Stomach (tissue), 9 donors: ENCODE measurements around the gene SLC44A1. TPM values are rescaled to one million over a fixed set of nuclear protein-coding genes. Genes with fewer than 3 reads are reported as not detected.

Experiments used
- DNase-seq, 2 donors: peaks; one replicate each; pipeline versions ENCODE4 v3.0.0 to v3.0.0-alpha.2; 2013 to 2019
- H3K27ac ChIP-seq, 5 donors: fragments of 200-600 bp in 4 of 5; sonication (generic) in 4 of 5; one replicate each; pipeline ENCODE4 v1.5.1; 2013 to 2019; ENCODE audit warnings: mild to moderate bottlenecking in 1 of 5, moderate library complexity in 1 of 5
- H3K27me3 ChIP-seq, 3 donors: fragments of 200-600 bp; sonication (generic); one replicate each; pipeline ENCODE4 v1.5.1; 2017 to 2019; ENCODE audit warnings: mixed run types in 1 of 3
- H3K36me3 ChIP-seq, 4 donors: fragments of 200-600 bp; sonication (generic); 1 replicate in 3 of 4; 2 replicates in 1 of 4; pipeline ENCODE4 v1.5.1; 2016 to 2019
- H3K4me1 ChIP-seq, 4 donors: fragments of 200-600 bp; sonication (generic); one replicate each; pipeline ENCODE4 v1.5.1; 2016 to 2019
- H3K4me3 ChIP-seq, 4 donors: fragments of 200-600 bp; sonication (generic) in 3 of 4; one replicate each; pipeline ENCODE4 v1.5.1; 2016 to 2019; ENCODE audit warnings: mild to moderate bottlenecking in 1 of 4
- H3K9me3 ChIP-seq, 4 donors: fragments of 200-600 bp; sonication (generic); one replicate each; pipeline ENCODE4 v1.5.1; 2016 to 2019
- CTCF ChIP-seq, 7 experiments: fragments of 450-650 bp in 4 of 7; fragments of 200-600 bp in 3 of 7; sonication (generic) in 3 of 7; IDR thresholded peaks; one replicate each; pipeline ENCODE4 v1.5.1; 2016 to 2019; ENCODE audit warnings: antibody characterized with exemption in 7 of 7, control low read depth in 2 of 7, mild to moderate bottlenecking in 1 of 7
- EP300 ChIP-seq: sonication (generic); formaldehyde crosslinking; IDR thresholded peaks from one replicate; pipeline ENCODE4 v1.6.1; 2017; ENCODE audit warnings: antibody characterized with exemption
- POLR2A ChIP-seq, 4 donors: fragments of 450-650 bp; IDR thresholded peaks; one replicate each; pipeline ENCODE4 v1.6.1; 2016; ENCODE audit warnings: antibody characterized with exemption in 4 of 4, control low read depth in 2 of 4, mild to moderate bottlenecking in 1 of 4, moderate library complexity in 1 of 4
- POLR2AphosphoS5 ChIP-seq, 3 donors: sonication (generic); formaldehyde crosslinking; IDR thresholded peaks; one replicate each; pipeline ENCODE4 v1.6.1; 2016; ENCODE audit warnings: antibody characterized with exemption in 3 of 3
- whole genome bisulfite sequencing, 5 donors: extraction: QIAGEN DNeasy Blood & Tissue Kit in 3 of 5; methylation state at CpG; one replicate each; pipeline versions ENCODE4 v1.1.5 to v1.1.7; 2013 to 2018; 5-methylcytosine and 5-hydroxymethylcytosine counted together
- intact Hi-C: fragments of 100-400 bp; cut with DNase I; formaldehyde crosslinking; loops from one replicate; pipeline ENCODE4 v1.15.1; 2023; ENCODE audit warnings: low total_unique reads
- polyA plus RNA-seq, 3 donors: library from polyadenylated mRNA; stranded (reverse); fragments of 200-250 nt; gene quantifications; one replicate each; pipeline ENCODE4 v1.2.3, GENCODE V29; 2013
- total RNA-seq, 5 donors: library from RNA; depleted of rRNA; stranded (reverse); fragments of >200 nt; gene quantifications; one replicate each; pipeline versions ENCODE4 v1.1.0 to v1.2.3, GENCODE V29; 2014 to 2016
- donor health status: healthy with polysubstance abuse.
- donor health status: Bipolar disorder and iron deficiency.
- donor health status: healthy.

Gene SLC44A1
- total and polyA plus RNA-seq, 8 donors: 5.7 to 82.8 (median 16.1) TPM

- Histone ChIP-seq H3K27me3 (no peaks in the 10 kb centered on the region), H3K9me3 (no peaks in the 10 kb centered on the region), H3K4me3 (no peak overlapping the region), H3K4me1 (peaks cover 0 to 26% (median 17%) of the 10 kb centered on the region in 4 donors), H3K36me3 (peaks cover 0 to 16% (median 2%) of the 10 kb centered on the region in 4 donors), H3K27ac (no peak overlapping the region)
- no peak for TF ChIP-seq CTCF (IDR thresholded peaks at IDR 0.05)
- TF ChIP-seq EP300: no peak
- no peak for TF ChIP-seq POLR2AphosphoS5 (IDR thresholded peaks at IDR 0.05)
- no peak for TF ChIP-seq POLR2A (IDR thresholded peaks at IDR 0.05)
- WGBS, 5 donors: 38 to 54% (median 42%) methylated on average over 2 of the region's 2 CpGs
- intact Hi-C loops: no loop called here
- DNase-seq: no peak
Measured at GRCh38 chr9:105346273-105346672, 101.8 kb downstream of the SLC44A1 start.

- TF ChIP-seq POLR2A (IDR thresholded peaks at IDR 0.05) (no peak), CTCF (IDR thresholded peaks at IDR 0.05) (no peak), POLR2AphosphoS5 (IDR thresholded peaks at IDR 0.05) (no peak), EP300 (no peak)
- no peaks in the 10 kb centered on the region for H3K4me1 ChIP-seq
- no peak overlapping the region for H3K4me3 ChIP-seq
- peaks cover 0 to 29% (median 6%) of the 10 kb centered on the region in 4 donors for H3K36me3 ChIP-seq
- H3K27ac ChIP-seq: no peak overlapping the region
- H3K9me3 ChIP-seq: no peaks in the 10 kb centered on the region
- H3K27me3 ChIP-seq: no peaks in the 10 kb centered on the region
- 94 to 98% (median 97%) methylated on average over 3 of the region's 3 CpGs for WGBS, 5 donors
- intact Hi-C loops: no loop called here
- no peak for DNase-seq
Measured at GRCh38 chr9:105354448-105354847, 110.0 kb downstream of the SLC44A1 start.

- Histone ChIP-seq H3K4me1 (no peaks in the 10 kb centered on the region), H3K4me3 (no peak overlapping the region), H3K9me3 (no peaks in the 10 kb centered on the region), H3K36me3 (peaks cover 0 to 30% (median 6%) of the 10 kb centered on the region in 4 donors), H3K27ac (no peak overlapping the region), H3K27me3 (no peaks in the 10 kb centered on the region)
- intact Hi-C loops: no loop called here
- TF ChIP-seq CTCF (IDR thresholded peaks at IDR 0.05) (no peak), POLR2AphosphoS5 (IDR thresholded peaks at IDR 0.05) (peak in 2 of 3 donors; percentile 38 to 58)
- DNase-seq: peak in 1 of 2 donors; percentile 40
- WGBS, 5 donors: 63 to 81% (median 76%) methylated on average over 3 of the region's 3 CpGs
Measured at GRCh38 chr9:105355781-105356180, 111.3 kb downstream of the SLC44A1 start.

GRCh38 chr9:105357937-105358336 is 113.5 kb downstream of the SLC44A1 start:
- WGBS, 5 donors: 77 to 89% (median 80%) methylated on average over 3 of the region's 3 CpGs
- Histone ChIP-seq H3K4me1 (no peaks in the 10 kb centered on the region), H3K36me3 (peaks cover 0 to 46% (median 27%) of the 10 kb centered on the region in 4 donors), H3K27me3 (no peaks in the 10 kb centered on the region), H3K4me3 (no peak overlapping the region), H3K27ac (no peak overlapping the region), H3K9me3 (no peaks in the 10 kb centered on the region)
- TF ChIP-seq CTCF (IDR thresholded peaks at IDR 0.05): no peak
- no peak for TF ChIP-seq POLR2AphosphoS5 (IDR thresholded peaks at IDR 0.05)
- TF ChIP-seq EP300: no peak
- TF ChIP-seq POLR2A (IDR thresholded peaks at IDR 0.05): no peak
- no peak for DNase-seq
- intact Hi-C loops: no loop called here
